Gastroesophageal sphincter (tissue), 4 donors: Measurements from ENCODE around the gene TBC1D13. TPM values are rescaled to one million over a fixed set of nuclear protein-coding genes. Genes with fewer than 3 reads are reported as not detected.
"Not testable (repeated sequence)": the region's sequence is repeated elsewhere in the genome, so short reads cannot be mapped to it uniquely, and the experiment has no call there.

ENCODE experiments used
- ATAC-seq: fragments of 150-250 bp; one replicate; pipeline ENCODE4 v1.9.1; 2016; ENCODE audit warnings: mild to moderate bottlenecking, moderate library complexity
- H3K27ac ChIP-seq, 4 donors: fragments of 200-600 bp; sonication (generic) in 3 of 4; 1 replicate in 3 of 4; 2 replicates in 1 of 4; pipeline ENCODE4 v1.5.1; 2016 to 2019
- H3K27me3 ChIP-seq: fragments of 200-600 bp; sonication (generic); one replicate; pipeline ENCODE4 v1.5.1; 2019
- H3K36me3 ChIP-seq, 2 donors: fragments of 200-600 bp; sonication (generic); one replicate each; pipeline ENCODE4 v1.5.1; 2019; ENCODE audit warnings: control low read depth in 1 of 2
- H3K4me1 ChIP-seq, 3 donors: fragments of 200-600 bp; sonication (generic); 1 replicate in 2 of 3; 2 replicates in 1 of 3; pipeline ENCODE4 v1.5.1; 2016 to 2019; ENCODE audit warnings: control low read depth in 2 of 3
- H3K4me3 ChIP-seq, 2 donors: fragments of 200-600 bp; sonication (generic); one replicate each; pipeline ENCODE4 v1.5.1; 2019; ENCODE audit warnings: mild to moderate bottlenecking in 1 of 2, moderate library complexity in 1 of 2
- H3K9me3 ChIP-seq, 3 donors: fragments of 200-600 bp; sonication (generic); one replicate each; pipeline ENCODE4 v1.5.1; 2017 to 2019; ENCODE audit warnings: control low read depth in 2 of 3
- EP300 ChIP-seq: sonication (generic); formaldehyde crosslinking; IDR thresholded peaks from one replicate; pipeline ENCODE4 v1.6.1; 2017; ENCODE audit warnings: antibody characterized with exemption, mild to moderate bottlenecking
- POLR2A ChIP-seq, 2 donors: fragments of 450-650 bp; IDR thresholded peaks; one replicate each; pipeline ENCODE4 v1.6.1; 2017; ENCODE audit warnings: antibody characterized with exemption in 2 of 2, mild to moderate bottlenecking in 2 of 2, moderate library complexity in 1 of 2
- POLR2AphosphoS5 ChIP-seq: sonication (generic); formaldehyde crosslinking; IDR thresholded peaks from one replicate; pipeline ENCODE4 v1.6.1; 2017; ENCODE audit warnings: antibody characterized with exemption
- WGBS, 2 donors: methylation state at CpG; one replicate each; pipeline ENCODE4 v1.1.5; 2018; ENCODE audit warnings: low coverage in 1 of 2; 5-methylcytosine and 5-hydroxymethylcytosine counted together
- total RNA-seq, 4 donors: library from RNA; depleted of rRNA; stranded (reverse); fragments of >200 nt; gene quantifications; one replicate each; pipeline ENCODE4 v1.1.0, GENCODE V29; 2016
- TF ChIP-seq, protein P1 (sequence below), 4 experiments: fragments of 200-600 bp in 2 of 4; fragments of 450-650 bp in 2 of 4; sonication (generic) in 1 of 4; IDR thresholded peaks; one replicate each; pipeline ENCODE4 v1.5.1; 2017 to 2019; ENCODE audit warnings: antibody characterized with exemption in 4 of 4, mild to moderate bottlenecking in 2 of 4, moderate library complexity in 2 of 4

The TBC1D13 gene
- total RNA-seq, 4 donors from 2014 or later, result 13.2 to 40.9 (median 17.7) TPM

GRCh38 chr9:128771094-128771721 is 15.8 kb upstream of the TBC1D13 start:
- no peaks in the 10 kb centered on the region for H3K9me3 ChIP-seq
- 0% methylated on average over 7 of the region's 28 CpGs; no CpG with 5 or more reads in 1 of the 2 donors for WGBS, 2 donors
- peaks cover 0 to 13% of the 10 kb centered on the region in 2 donors for H3K36me3 ChIP-seq
- no peaks in the 10 kb centered on the region for H3K27me3 ChIP-seq
- H3K4me3 ChIP-seq, result peak overlapping the region; percentile 51 to 80
- ATAC-seq, result peak; percentile 46
- TF ChIP-seq, protein P1, sequence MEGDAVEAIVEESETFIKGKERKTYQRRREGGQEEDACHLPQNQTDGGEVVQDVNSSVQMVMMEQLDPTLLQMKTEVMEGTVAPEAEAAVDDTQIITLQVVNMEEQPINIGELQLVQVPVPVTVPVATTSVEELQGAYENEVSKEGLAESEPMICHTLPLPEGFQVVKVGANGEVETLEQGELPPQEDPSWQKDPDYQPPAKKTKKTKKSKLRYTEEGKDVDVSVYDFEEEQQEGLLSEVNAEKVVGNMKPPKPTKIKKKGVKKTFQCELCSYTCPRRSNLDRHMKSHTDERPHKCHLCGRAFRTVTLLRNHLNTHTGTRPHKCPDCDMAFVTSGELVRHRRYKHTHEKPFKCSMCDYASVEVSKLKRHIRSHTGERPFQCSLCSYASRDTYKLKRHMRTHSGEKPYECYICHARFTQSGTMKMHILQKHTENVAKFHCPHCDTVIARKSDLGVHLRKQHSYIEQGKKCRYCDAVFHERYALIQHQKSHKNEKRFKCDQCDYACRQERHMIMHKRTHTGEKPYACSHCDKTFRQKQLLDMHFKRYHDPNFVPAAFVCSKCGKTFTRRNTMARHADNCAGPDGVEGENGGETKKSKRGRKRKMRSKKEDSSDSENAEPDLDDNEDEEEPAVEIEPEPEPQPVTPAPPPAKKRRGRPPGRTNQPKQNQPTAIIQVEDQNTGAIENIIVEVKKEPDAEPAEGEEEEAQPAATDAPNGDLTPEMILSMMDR (IDR thresholded peaks at IDR 0.05), result peak in 1 of 4 experiments; percentile 6
- TF ChIP-seq POLR2A (IDR thresholded peaks at IDR 0.05), result no peak
- TF ChIP-seq EP300, result no peak
- peaks cover 0 to 39% (median 11%) of the 10 kb centered on the region in 3 donors for H3K4me1 ChIP-seq
- peak overlapping the region; percentile 79 to 96 (median 93) for H3K27ac ChIP-seq

DNA sequence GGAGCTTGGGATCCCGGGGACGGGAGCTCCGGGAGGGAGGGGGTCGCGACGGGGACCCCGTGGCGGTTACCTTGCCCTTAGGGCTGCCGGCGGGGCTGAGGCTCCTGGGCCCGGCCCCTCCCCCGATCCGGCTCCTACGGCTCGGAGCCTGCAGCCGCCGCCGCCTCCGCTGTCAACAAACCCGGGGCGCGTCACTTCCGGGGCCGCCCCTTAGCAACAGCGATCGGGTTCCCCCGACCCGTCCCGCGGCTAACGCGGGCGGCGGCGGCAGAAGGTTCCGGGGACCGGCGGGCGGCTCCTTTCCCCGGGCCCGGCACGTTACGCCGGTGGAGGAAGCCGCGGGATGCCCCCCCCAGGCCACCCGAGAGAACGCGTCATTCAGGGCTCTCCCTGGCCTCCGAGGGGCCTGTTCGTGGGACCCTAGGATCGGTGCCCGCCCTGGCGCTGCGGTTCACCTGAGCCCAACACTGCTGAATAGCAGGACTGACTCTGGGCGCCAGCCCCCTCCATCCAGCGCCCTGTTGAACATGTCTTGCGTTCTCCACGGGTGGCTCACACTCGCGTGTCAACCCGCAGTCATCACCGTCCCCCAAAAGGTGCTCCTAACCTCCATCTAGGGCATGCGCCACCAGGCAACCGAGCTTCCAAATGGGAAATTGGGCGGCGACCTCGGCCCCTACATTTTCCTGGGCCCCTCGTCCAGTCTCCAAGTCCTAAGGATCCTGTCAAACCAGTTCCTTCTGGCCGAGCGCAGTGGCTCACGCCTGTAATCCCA is 15.1 kb upstream of the TBC1D13 start, which contains the start of gene ZER1:
ZER1 (minus strand) TSS at position 183 of the 775 bp plus-strand sequence. CDS start 16,362 bp downstream, outside the sequence.
- H3K4me1 ChIP-seq, result peaks cover 0 to 39% (median 11%) of the 10 kb centered on the region in 3 donors
- peak; percentile 99 for ATAC-seq
- no peaks in the 10 kb centered on the region for H3K9me3 ChIP-seq
- no peaks in the 10 kb centered on the region for H3K27me3 ChIP-seq
- peak within 1 kb of the TSS; percentile 79 to 96 (median 93) for H3K27ac ChIP-seq
- WGBS, 2 donors, result no CpG with 5 or more reads among the region's 72 CpGs
- TF ChIP-seq POLR2AphosphoS5 (peak; percentile 79), EP300 (no peak), POLR2A (IDR thresholded peaks at IDR 0.05) (peak; percentile 72 to 81)
- TF ChIP-seq, protein P1 (IDR thresholded peaks at IDR 0.05), result peak in 1 of 4 experiments; percentile 2
- H3K36me3 ChIP-seq, result peaks cover 0 to 13% of the 10 kb centered on the region in 2 donors
- peak within 1 kb of the TSS; percentile 51 to 80 for H3K4me3 ChIP-seq

DNA sequence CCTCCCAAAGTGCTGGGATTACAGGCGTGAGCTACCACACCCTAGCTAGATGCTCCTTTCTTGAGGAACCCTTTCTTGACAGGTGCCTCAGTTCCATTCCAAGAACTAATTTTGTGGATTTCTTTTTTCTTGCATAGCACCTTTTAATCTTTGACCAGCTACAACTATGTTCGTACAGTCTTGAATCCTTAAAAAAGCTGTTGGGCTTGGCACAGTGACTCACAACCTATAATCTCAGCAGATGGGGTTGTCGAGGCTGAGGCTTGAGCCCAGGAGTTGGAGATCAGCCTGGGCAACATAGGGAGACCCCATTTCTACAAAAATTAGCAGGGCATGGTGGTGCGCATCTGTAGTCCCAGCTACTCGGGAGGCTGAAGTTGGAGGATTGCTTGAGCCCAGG is 14.0 kb upstream of the TBC1D13 start:
- no peak for ATAC-seq
- peaks cover 0 to 36% (median 11%) of the 10 kb centered on the region in 3 donors for H3K4me1 ChIP-seq
- no peak for TF ChIP-seq EP300
- TF ChIP-seq POLR2A (IDR thresholded peaks at IDR 0.05), result no peak
- H3K4me3 ChIP-seq, result no peak overlapping the region
- H3K27me3 ChIP-seq, result no peaks in the 10 kb centered on the region
- peaks cover 0 to 4% of the 10 kb centered on the region in 2 donors for H3K36me3 ChIP-seq
- no peaks in the 10 kb centered on the region for H3K9me3 ChIP-seq
- H3K27ac ChIP-seq, result no peak overlapping the region
- 58 to 90% methylated on average over 2 of the region's 5 CpGs for WGBS, 2 donors

GRCh38 chr9:128774804-128775203 is 12.2 kb upstream of the TBC1D13 start:
- Histone ChIP-seq H3K9me3 (no peaks in the 10 kb centered on the region), H3K27me3 (no peaks in the 10 kb centered on the region), H3K36me3 (no peaks in the 10 kb centered on the region), H3K4me3 (no peak overlapping the region), H3K27ac (no peak overlapping the region), H3K4me1 (peaks cover 0 to 18% (median 11%) of the 10 kb centered on the region in 3 donors)
- TF ChIP-seq EP300 (no peak), POLR2A (IDR thresholded peaks at IDR 0.05) (no peak), POLR2AphosphoS5 (no peak)
- TF ChIP-seq, protein P1 (IDR thresholded peaks at IDR 0.05), result no peak
- no peak for ATAC-seq
- 75 to 83% methylated on average over 1 of the region's 1 CpG for WGBS, 2 donors

GRCh38 chr9:128780093-128780492 is 7.0 kb upstream of the TBC1D13 start:
- no CpG with 5 or more reads among the region's 27 CpGs for WGBS, 2 donors
- not testable (repeated sequence) for H3K27me3 ChIP-seq, ATAC-seq, H3K27ac ChIP-seq, H3K36me3 ChIP-seq, H3K9me3 ChIP-seq, H3K4me3 ChIP-seq
- peaks cover 0 to 10% (median 0%) of the 10 kb centered on the region in 3 donors for H3K4me1 ChIP-seq
